HG03558 (cell line): ENCODE measurements around the gene ENPP3.

Source experiments
- ATAC-seq: cut with Tn5 transposase; IDR thresholded peaks from one replicate; pipeline ENCODE4 v1.9.1; 2021; ENCODE audit warnings: moderate number of reproducible peaks; ENCODE audit not compliant: unreplicated experiment; ENCODE audit errors: extremely low read depth

ENPP3 gene

DNA sequence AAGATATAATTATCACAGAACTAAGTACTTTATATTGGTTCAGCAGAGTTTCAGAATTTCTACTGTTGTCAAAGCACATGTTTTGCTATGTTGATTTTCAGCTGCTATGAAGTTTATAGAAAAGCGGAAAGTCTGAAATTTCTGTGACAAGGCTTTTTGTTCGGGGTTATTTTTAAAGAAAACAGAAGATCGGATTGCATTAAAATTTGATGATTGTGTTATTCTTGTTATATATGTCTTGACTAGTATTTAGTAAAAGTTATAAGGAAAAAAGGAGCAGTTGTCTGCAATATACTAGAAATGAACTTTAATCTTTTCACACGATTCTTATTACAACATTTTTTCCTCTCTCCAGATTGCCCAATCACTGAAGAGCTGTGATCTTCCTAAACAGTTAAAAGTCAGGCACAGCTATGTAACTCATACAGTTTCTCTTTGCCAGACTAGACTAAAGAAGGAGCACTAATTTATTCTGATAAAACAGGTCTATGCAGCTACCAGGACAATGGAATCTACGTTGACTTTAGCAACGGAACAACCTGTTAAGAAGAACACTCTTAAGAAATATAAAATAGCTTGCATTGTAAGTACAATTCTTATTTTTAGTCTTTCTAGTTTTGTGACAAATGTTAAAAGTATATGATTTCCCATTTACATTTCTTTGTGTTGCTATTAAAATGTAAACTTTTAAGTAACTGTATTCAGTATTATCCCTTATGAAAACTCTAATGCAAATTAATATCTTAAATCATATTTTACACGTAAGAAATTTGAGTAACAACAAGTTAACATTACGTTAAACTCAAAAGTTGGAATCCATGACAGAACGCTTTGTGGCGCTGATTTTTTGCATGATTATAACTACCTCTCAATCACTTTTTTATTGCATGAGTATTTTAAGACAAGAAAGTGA, at the start of gene ENPP3:
Gene ENPP3 (plus strand): TSS at position 423 of the 913 bp plus-strand sequence. CDS start 83 bp downstream, at position 506.
- ATAC-seq: no peak

GRCh38 chr6:131587909-131588308, 49.2 kb upstream of the ENPP3 start:
- no peak for ATAC-seq

DNA sequence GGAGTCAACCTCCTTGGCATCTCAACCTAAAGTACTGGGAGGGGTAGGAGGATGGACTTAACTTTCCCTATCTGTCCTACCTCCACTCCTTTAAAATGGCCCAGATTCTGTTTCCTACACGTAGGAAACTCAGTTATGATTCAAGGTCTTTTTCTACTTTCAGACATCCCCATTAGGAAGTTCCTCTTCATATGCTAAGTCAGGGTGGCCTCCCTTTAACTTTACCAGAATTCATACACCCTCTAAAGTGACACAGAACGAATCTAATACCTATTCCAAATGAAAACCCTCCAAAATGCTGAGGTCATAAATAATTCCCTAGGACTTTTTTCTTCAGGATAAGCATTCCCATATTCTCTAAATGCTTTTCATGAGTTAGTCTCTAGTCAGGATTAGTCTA, 48.5 kb upstream of the ENPP3 start:
- no peak for ATAC-seq

DNA sequence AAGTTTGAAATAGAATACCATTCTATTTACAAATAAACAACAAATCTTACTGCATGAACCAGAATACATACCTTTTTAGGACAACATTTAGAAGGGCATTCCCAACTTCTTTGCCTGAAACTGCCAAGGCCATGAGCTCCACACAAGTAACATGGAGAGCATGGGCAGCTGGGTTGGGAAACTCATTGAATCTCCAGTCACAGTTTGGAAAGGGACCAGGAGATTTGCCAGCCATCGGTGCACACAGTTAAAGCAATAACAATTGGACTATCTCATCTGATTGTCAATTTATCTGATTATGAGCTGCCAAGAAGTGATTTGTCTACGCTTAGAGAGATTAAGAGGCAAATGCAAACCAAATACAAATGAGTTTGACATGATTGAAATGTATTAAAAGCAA, 44.2 kb upstream of the ENPP3 start:
- no peak for ATAC-seq

DNA sequence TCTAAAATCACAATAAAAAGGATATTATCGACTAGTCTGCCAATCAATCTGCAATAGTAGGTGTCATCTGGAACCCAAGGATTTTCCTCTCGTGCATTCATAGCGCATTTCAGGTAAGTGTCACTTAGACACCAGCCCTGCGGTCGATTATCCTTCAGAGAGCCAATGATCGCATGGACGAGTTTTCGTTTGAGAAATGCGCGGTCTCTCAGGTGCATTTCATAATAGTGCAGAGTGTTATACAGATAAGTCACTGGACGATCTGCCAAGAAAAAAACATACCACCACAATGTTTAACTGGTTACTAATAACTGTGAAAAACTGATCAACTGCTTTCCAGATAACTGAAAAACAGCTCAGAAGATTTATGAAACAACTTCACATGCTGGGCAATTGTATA, 43.0 kb upstream of the ENPP3 start:
- ATAC-seq: no peak

DNA sequence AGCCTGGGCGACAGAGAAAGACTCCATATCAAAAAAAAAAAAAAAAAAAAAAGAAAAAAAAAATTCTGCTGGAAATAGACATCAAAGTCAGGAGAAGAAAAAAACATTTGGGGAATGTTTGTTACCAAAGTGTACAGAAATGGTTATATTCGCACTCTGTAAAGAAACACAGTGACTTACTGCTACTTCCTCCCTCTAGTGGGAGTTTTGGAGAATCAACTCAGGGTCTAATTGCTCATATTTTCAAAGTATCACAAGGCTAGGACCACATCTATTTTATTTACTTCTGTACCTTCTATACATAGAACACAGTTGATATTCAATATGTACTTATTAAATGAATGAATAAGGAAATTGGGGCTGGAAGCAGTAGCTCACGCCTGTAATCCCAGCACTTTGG, 39.7 kb upstream of the ENPP3 start:
- no peak for ATAC-seq

DNA sequence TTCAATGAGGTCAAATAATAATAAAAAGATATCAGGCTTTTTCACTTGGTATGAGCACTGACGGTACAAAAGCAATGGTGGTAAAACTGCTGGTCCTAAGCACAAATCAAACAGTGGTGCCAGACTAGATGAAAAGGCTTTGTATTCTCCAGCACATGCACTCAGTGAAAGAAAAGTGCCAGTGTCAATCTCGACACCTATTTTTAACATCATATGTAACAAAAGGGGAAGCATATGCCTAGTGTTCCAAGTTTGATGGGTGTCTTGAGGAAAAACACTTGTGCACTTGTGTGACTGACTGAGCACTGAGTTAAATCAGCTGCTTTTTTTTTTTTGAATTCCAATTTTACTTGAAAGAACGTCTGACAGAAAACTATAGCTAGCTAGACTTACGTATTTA, 36.4 kb upstream of the ENPP3 start:
- ATAC-seq: no peak

DNA sequence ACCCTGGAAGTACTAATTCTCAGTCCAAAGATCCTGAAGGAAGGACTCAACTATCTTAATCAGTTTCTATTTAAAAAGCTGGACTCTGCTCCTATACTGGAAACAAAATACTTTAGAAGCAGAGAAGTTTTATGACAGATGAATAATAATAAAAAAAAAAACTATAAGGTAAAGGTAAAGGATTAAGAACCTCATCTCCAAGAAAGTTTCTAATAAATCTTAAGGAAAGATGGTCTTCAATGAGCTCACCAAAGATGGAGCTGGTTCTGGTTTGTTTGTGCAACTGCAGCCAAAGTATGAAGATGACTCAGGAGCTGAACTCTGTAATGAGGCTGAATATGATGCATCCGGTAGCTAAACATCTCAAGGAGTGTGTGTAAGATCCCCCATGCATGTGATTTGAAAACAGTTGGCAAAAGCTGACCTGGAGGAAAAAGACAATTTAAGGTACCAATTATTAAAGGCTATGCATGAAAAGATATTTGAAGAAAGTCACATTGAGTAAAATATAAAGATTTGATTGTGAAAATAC, 34.3 kb upstream of the ENPP3 start:
- no peak for ATAC-seq

DNA sequence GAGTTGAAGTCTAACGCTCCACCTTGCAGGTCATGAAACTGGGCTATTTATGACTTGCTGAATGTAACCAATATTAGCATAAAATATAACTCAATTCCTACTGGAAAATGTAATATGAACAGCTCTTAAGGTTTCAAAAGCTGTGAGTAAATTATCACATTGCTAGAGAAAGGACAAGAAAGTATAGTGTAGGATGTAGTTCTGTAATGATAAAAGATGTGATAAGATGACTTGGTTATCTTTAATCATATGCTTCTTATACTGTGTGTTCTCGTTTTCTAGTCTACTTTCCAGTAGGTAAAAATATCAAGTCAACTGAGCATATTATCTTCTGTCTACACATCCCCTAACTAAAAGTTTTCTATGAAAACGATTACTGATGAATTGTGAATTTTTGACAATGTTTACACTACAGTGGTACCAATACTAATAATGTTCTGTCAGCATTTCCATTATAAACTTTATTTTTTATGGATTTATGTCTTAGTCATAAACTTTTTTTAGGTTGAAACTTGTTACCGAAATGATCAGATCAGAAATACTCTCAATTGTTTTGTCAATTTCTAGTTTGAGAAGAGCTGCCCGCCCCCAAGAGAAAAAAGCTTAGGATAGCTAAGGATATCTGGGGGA, 23.7 kb upstream of the ENPP3 start:
- no peak for ATAC-seq

DNA sequence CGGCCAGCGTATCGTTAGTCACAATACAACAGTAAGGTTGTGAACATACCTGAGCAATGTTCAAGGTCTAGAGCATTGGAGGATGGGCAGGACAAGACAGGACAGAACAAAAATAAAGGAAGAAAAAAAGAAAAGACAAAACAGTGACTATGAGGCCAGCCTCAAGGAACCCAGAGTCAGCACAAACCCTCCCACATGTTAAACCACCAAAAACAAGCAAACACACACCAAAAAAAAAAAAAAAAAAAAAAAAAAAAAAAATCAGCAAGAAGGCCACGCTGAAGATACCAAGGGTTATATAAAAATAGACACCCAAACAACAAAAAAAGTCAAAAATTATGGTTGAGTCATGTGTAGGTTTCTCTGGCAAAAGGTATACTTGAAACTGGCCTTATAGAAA, 21.8 kb upstream of the ENPP3 start:
- no peak for ATAC-seq

DNA sequence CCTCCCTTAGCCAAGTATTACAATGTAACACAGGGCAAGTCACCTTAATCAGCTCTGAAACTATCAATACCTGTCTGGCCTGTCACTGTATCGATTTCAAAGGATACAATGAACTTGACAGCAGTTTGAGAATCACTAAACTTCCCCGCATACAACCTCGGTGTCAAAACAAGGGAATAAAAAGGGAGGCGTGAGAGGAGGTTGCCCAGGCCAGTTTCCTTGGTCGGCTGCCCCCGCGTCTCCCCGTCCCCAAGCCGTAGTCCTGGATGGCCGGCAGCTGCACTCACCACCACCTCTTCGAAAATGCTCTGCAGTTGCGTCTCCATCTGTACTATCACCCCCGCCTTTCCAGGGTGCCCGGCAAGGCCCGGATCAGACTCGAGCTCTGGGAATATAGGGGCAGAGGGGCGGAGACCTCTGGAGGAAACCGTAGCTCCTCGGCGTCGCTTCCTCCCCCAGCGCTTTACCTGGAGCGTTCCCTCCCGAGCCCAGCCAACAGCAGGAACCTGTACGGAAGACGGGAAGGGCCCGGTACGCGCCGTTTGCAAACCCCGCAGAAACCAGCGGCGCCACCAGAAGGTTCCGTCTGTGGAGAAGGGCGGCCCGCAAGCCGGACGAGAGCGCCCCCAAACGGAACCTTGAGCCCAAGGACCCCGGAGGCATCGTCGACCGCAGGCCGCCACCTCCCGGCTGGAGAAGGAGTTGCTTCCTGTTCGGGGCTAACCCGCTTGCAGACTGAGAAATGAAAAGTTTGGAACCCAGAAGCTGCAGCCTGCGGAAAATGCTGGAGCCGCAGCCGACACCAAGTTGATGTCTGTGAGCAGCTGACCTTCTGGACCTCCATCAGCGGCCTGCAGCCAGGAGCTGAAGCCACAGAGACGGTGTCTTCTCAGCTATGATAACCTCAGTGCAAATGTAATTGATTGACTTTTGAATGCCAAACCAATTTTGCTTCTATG, 9.1 kb upstream of the ENPP3 start, which contains the start of gene MED23:
Gene MED23 (minus strand): TSS at position 519 of the 959 bp plus-strand sequence. CDS start 193 bp downstream, at position 326.
- peak; percentile 95 for ATAC-seq

DNA sequence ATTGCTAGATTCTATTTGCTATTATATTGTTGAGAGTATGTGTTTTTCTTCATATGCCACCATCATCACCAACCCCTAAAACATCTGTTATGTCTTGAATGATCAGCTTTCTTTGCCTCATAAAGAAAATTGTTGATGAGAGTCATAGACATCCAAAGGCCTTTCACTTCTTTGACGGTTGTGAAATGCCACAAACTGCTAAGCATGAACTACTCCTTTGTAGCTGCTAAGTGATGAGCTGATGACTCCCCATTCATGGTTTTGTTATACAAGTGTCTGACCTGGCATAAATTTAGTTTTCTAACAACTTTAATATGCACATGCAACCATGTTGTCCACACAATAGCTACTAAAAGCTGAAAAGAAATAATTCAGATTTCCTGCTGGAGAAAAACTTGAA, 8.4 kb upstream of the ENPP3 start:
- no peak for ATAC-seq

DNA sequence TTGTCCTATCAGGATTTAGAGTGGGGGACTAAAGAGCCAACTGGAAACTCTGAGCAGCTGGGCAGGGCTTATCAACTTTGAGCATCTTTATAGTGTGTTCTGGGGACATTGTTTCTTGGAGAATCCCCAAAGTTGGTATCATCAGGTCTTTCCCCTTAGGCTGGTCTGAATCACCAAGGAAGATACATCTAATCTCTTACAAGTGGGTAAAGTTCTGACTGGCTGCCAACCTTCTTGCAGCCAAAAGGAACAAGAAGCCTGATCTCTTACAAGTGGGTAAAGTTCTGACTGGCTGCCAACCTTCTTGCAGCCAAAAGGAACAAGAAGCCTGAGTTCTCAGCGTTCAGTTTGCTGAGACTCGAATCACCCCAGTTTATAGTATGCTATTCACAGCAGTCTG, 7.5 kb upstream of the ENPP3 start:
- no peak for ATAC-seq

GRCh38 chr6:131631625-131632289, 5.3 kb upstream of the ENPP3 start:
- ATAC-seq: no peak

- ATAC-seq: peak; percentile 44
Measured at GRCh38 chr6:131635384-131636340, 1.4 kb upstream of the ENPP3 start.

DNA sequence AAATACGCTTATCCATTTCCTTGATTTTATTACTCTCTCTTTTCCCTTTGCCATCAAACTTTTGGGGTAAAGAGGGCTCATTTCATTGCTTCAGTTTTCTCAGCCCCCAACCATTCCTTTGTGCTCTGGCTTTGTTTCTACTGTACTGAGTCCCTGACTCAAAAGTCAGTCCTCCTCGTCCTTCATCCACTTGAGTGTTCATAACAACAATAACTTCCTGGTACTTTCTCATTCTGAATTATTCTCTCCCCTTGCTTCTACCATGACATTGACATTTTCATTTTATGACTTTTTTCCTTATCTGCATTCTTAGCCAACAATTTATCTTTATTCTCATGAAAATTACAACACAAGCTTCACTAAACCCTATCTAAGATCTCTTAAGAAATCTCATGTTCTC, 911 bp downstream of the ENPP3 start:
- no peak for ATAC-seq

DNA sequence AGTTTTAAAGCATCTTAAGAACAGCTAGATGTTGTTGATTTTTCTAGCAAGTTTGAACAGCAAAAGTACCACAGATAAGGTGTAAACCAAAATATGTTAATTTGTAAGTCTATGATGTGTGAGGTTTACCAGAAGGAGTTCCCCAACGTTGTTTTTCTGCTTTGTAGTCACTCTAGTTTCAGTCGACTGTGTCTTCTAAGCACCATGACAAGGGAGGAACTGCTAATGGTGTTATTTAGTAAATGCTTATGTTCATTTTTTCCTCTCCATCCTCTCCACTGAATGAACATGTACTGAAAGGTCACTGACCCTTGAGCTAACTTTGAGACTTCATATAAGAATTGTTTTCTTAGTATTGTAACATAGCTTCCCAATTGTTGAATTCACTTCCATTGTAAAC, 3.0 kb downstream of the ENPP3 start:
- ATAC-seq: peak; percentile 74

- no peak for ATAC-seq
Measured at GRCh38 chr6:131640576-131640975, 3.5 kb downstream of the ENPP3 start.

DNA sequence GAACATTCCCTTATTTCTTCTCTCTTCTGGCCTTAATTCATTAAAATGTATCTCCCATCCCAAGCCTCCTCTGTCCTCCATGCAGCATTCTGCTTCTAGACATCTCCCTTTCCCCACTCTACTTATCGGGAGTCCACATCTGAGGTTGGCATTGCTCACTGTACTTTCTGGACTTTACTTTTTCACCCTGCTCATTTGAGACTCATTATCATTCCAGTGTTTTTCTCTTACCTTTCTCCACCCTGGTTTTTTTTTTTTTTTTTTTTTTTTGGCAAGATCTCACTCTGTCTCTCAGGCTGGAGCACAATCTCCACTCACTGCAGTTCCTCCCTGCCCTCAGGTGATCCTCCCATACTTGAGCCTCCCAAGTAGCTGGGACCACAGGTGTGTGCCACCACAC, 4.5 kb downstream of the ENPP3 start:
- ATAC-seq: no peak
